Measurements from ENCODE around the gene SOCS4. TPM values are rescaled to one million over a fixed set of nuclear protein-coding genes. Genes with fewer than 3 reads are reported as not detected.
"Not testable (repeated sequence)": the region's sequence is repeated elsewhere in the genome, so short reads cannot be mapped to it uniquely, and the experiment has no call there.

The SOCS4 gene
- total RNA-seq, 2 experiments from 2014 or later: 23.0 to 37.3 TPM

- no peaks in the 10 kb centered on the region for H3K9me2 ChIP-seq (ENCODE audit: insufficient read depth, low read length)
- BruUV-seq (replicated peaks): no TSS peak
- intact Hi-C loops (cut with micrococcal nuclease; ENCODE audit: unreplicated experiment): no loop called here
- peaks cover 21% of the 10 kb centered on the region for H4K20me1 ChIP-seq (ENCODE audit: insufficient read depth, low read length)
- H3K36me3 ChIP-seq (ENCODE audit: insufficient read depth, low read length): peaks cover 55% of the 10 kb centered on the region
- peak overlapping the region; percentile 81 for H3K4me3 ChIP-seq (ENCODE audit: low read depth, low read length, poor library complexity, severe bottlenecking)
- H2AFZ ChIP-seq (ENCODE audit: low read length): no peak overlapping the region
- H3K27ac ChIP-seq (ENCODE audit: low read depth, low read length, poor library complexity, severe bottlenecking): no peak overlapping the region
- H3K4me2 ChIP-seq (ENCODE audit: low read length): peak overlapping the region; percentile 91
- H3K4me1 ChIP-seq (ENCODE audit: insufficient read depth, low read length, poor library complexity, severe bottlenecking): peaks cover 28% of the 10 kb centered on the region
- H3K9me3 ChIP-seq (ENCODE audit: low read length): no peaks in the 10 kb centered on the region
- ChIA-PET POLR2A (interaction anchor here (1.1 to 3.1 kb wide), 8 partner anchors 11 to 22 kb away, joined by 3 to 19 read pairs (median 4); partner anchors contain the start of gene MAPK1IP1L), CTCF (ENCODE audit: unreplicated experiment) (no interaction called here)
- TF ChIP-seq, protein P1, sequence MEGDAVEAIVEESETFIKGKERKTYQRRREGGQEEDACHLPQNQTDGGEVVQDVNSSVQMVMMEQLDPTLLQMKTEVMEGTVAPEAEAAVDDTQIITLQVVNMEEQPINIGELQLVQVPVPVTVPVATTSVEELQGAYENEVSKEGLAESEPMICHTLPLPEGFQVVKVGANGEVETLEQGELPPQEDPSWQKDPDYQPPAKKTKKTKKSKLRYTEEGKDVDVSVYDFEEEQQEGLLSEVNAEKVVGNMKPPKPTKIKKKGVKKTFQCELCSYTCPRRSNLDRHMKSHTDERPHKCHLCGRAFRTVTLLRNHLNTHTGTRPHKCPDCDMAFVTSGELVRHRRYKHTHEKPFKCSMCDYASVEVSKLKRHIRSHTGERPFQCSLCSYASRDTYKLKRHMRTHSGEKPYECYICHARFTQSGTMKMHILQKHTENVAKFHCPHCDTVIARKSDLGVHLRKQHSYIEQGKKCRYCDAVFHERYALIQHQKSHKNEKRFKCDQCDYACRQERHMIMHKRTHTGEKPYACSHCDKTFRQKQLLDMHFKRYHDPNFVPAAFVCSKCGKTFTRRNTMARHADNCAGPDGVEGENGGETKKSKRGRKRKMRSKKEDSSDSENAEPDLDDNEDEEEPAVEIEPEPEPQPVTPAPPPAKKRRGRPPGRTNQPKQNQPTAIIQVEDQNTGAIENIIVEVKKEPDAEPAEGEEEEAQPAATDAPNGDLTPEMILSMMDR (conservative IDR thresholded peaks at IDR 0.05; ENCODE audit: low read length): no peak
- no peak for TF ChIP-seq EZH2phosphoT487 (IDR thresholded peaks at IDR 0.05; ENCODE audit: borderline replicate concordance, low read depth, low read length)
- DNase-seq (ENCODE audit: low spot score): no peak
- H3K79me2 ChIP-seq (ENCODE audit: insufficient read depth, low read depth, low read length): peaks cover 93% of the 10 kb centered on the region
These were observed 4.2 kb downstream of the SOCS4 start for GRCh38 chr14:55031190-55031589.

DNA sequence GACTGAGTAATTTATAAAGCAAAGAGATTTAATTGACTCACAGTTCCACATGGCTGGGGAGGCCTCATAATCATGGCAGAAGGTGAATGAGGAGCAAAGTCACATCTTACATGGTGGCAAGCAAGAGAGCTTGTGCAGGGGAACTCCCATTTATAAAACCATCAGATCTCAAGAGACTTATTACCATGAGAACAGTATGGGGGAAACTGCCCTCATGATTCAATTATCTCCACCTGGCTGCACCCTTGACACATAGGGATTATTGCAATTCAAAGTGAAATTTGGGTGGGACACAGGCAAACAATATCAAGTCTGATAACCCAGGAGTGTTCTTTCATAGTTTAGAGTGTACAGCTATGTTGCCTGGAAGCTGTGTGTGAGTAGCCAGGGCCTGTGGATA is 11.0 kb downstream of the SOCS4 start:
- CTCF ChIA-PET (ENCODE audit: unreplicated experiment): not testable (repeated sequence)
- POLR2A ChIA-PET: interaction anchor here (1.1 to 1.2 kb wide), 2 partner anchors 9 to 34 kb away, joined by 3 to 9 read pairs; no protein-coding TSS in a partner anchor

DNA sequence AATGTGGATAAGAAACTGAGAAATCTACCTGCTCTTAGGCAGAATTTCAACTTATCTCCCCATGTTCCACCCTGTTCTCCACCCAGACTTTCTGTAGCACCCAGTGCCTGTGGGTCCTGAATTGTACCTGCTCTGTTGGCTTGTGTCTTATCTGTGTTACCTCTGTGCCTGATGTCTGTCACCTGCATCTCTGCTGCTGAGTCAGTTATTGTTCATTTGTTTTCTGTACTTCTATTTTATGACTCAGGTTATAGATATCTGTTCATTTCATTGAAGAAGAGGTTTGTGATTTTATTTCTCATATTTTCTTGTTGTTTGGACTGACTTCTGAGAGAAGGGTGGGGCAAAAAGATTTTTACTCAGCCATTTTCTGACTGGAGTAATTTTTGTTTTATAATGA is 11.7 kb downstream of the SOCS4 start:
- CTCF ChIA-PET (ENCODE audit: unreplicated experiment): no interaction called here
- peaks cover 5% of the 10 kb centered on the region; the same call in 1 of the 2 replicates for H3K9me3 ChIP-seq (ENCODE audit: low read length)
- no peak overlapping the region for H3K27ac ChIP-seq (ENCODE audit: low read depth, low read length, poor library complexity, severe bottlenecking)
- DNase-seq (ENCODE audit: low spot score): no peak
- intact Hi-C loops (cut with micrococcal nuclease; ENCODE audit: unreplicated experiment): no loop called here
- no TSS peak for BruUV-seq (replicated peaks)
- H3K9me2 ChIP-seq (ENCODE audit: insufficient read depth, low read length): no peaks in the 10 kb centered on the region
- no peak overlapping the region for H2AFZ ChIP-seq (ENCODE audit: low read length)
- H3K4me2 ChIP-seq (ENCODE audit: low read length): no peak overlapping the region
- no peaks in the 10 kb centered on the region for H3K4me1 ChIP-seq (ENCODE audit: insufficient read depth, low read length, poor library complexity, severe bottlenecking)
- peaks cover 54% of the 10 kb centered on the region for H3K79me2 ChIP-seq (ENCODE audit: insufficient read depth, low read depth, low read length)
- H3K4me3 ChIP-seq (ENCODE audit: low read depth, low read length, poor library complexity, severe bottlenecking): no peak overlapping the region
- no peaks in the 10 kb centered on the region for H4K20me1 ChIP-seq (ENCODE audit: insufficient read depth, low read length)
- POLR2A ChIA-PET: no interaction called here
- TF ChIP-seq, protein P1 (conservative IDR thresholded peaks at IDR 0.05; ENCODE audit: low read length): no peak
- no peak for TF ChIP-seq EZH2phosphoT487 (IDR thresholded peaks at IDR 0.05; ENCODE audit: borderline replicate concordance, low read depth, low read length)
- peaks cover 92% of the 10 kb centered on the region for H3K36me3 ChIP-seq (ENCODE audit: insufficient read depth, low read length)

More for the DNA sequence above, 11.0 kb downstream of the SOCS4 start:
- H3K79me2 ChIP-seq (ENCODE audit: insufficient read depth, low read depth, low read length): peaks cover 61% of the 10 kb centered on the region
- DNase-seq (ENCODE audit: low spot score); H3K4me2 ChIP-seq (ENCODE audit: low read length); H3K4me3 ChIP-seq (ENCODE audit: low read depth, low read length, poor library complexity, severe bottlenecking); H4K20me1 ChIP-seq (ENCODE audit: insufficient read depth, low read length); H2AFZ ChIP-seq (ENCODE audit: low read length); intact Hi-C loops (cut with micrococcal nuclease; ENCODE audit: unreplicated experiment); H3K4me1 ChIP-seq (ENCODE audit: insufficient read depth, low read length, poor library complexity, severe bottlenecking); H3K9me3 ChIP-seq (ENCODE audit: low read length); BruUV-seq (replicated peaks); H3K27ac ChIP-seq (ENCODE audit: low read depth, low read length, poor library complexity, severe bottlenecking); H3K9me2 ChIP-seq (ENCODE audit: insufficient read depth, low read length): not testable (repeated sequence)
- peaks cover 92% of the 10 kb centered on the region for H3K36me3 ChIP-seq (ENCODE audit: insufficient read depth, low read length)
